Neural cell (in vitro differentiated cells): ENCODE data around the gene HS6ST2. TPM values are rescaled to one million over a fixed set of nuclear protein-coding genes. Genes with fewer than 3 reads are reported as not detected.

ENCODE experiments used
- H2AFZ ChIP-seq: fragments of 200-600, 300-800 bp; sonication (generic), shearing (Covaris generic); 2 replicates; pipeline ENCODE4 v1.6.0; 2014; ENCODE audit warnings: low read depth, mild to moderate bottlenecking, antibody characterized with exemption, low read length, moderate library complexity
- H3F3A ChIP-seq: fragments of 200-600 bp; shearing (Covaris generic); 2 replicates; pipeline ENCODE4 v1.6.1; 2016; ENCODE audit warnings: mild to moderate bottlenecking, moderate library complexity, mixed read lengths, antibody characterized with exemption, low read length; ENCODE audit not compliant: insufficient read depth, poor library complexity, severe bottlenecking
- H3K27ac ChIP-seq: fragments of 200-600, 300-800 bp; sonication (generic), shearing (Covaris generic); 2 replicates; pipeline ENCODE4 v1.5.1; 2014; ENCODE audit warnings: mild to moderate bottlenecking, low read length, moderate library complexity
- H3K27me3 ChIP-seq: fragments of 300-800, 200-600 bp; sonication (generic), shearing (Covaris generic); 2 replicates; pipeline ENCODE4 v1.6.0; 2014; ENCODE audit warnings: mild to moderate bottlenecking, low read depth, low read length, moderate library complexity; ENCODE audit not compliant: insufficient read depth
- H3K36me3 ChIP-seq: fragments of 300-800, 200-600 bp; sonication (generic), shearing (Covaris generic); 2 replicates; pipeline ENCODE4 v1.5.1; 2014; ENCODE audit warnings: mild to moderate bottlenecking, antibody characterized with exemption, low read length, moderate library complexity; ENCODE audit not compliant: insufficient read depth
- H3K4me2 ChIP-seq: fragments of 300-800, 200-600 bp; sonication (generic), shearing (Covaris generic); 2 replicates; pipeline ENCODE4 v1.6.0; 2014; ENCODE audit warnings: mild to moderate bottlenecking, low read length
- H3K4me3 ChIP-seq: fragments of 300-800, 200-600 bp; sonication (generic), shearing (Covaris generic); 2 replicates; pipeline ENCODE4 v1.5.1; 2014; ENCODE audit warnings: mild to moderate bottlenecking, low read length, moderate library complexity
- H3K79me2 ChIP-seq: fragments of 200-600 bp; shearing (Covaris generic); replicated peaks from 2 replicates; pipeline ENCODE4 v1.6.0; 2014; ENCODE audit warnings: mild to moderate bottlenecking, low read length, moderate library complexity; ENCODE audit not compliant: insufficient read depth
- H3K9ac ChIP-seq: fragments of 300-800, 200-600 bp; sonication (generic), shearing (Covaris generic); 2 replicates; pipeline ENCODE4 v1.6.1; 2016; ENCODE audit warnings: mild to moderate bottlenecking, low read length, mixed read lengths
- H3K9me2 ChIP-seq: fragments of 200-600 bp; shearing (Covaris generic); 2 replicates; pipeline ENCODE4 v1.6.1; 2016; ENCODE audit warnings: mild to moderate bottlenecking, low read length, mixed read lengths; ENCODE audit not compliant: insufficient read depth
- H3K9me3 ChIP-seq: fragments of 200-600, 300-800 bp; sonication (generic), shearing (Covaris generic); 2 replicates; pipeline ENCODE4 v1.6.1; 2016; ENCODE audit warnings: mild to moderate bottlenecking, mixed run types, low read length, moderate library complexity, mixed read lengths
- H4K20me1 ChIP-seq: fragments of 200-600 bp; shearing (Covaris generic); 2 replicates; pipeline ENCODE4 v1.6.1; 2016; ENCODE audit warnings: mild to moderate bottlenecking, mixed run types; ENCODE audit not compliant: insufficient read depth
- CTCF ChIP-seq: fragments of 450-650 bp; IDR thresholded peaks from 2 replicates; pipeline ENCODE4 v1.5.1; 2014; ENCODE audit warnings: antibody characterized with exemption, mild to moderate bottlenecking, moderate library complexity; ENCODE audit not compliant: poor library complexity, severe bottlenecking
- EP300 ChIP-seq: fragments of 450-650 bp; conservative IDR thresholded peaks from 2 replicates; pipeline ENCODE4 v1.6.1; 2014; ENCODE audit warnings: antibody characterized with exemption, mild to moderate bottlenecking, moderate library complexity; ENCODE audit not compliant: poor library complexity, severe bottlenecking
- EZH2 ChIP-seq: fragments of 200-600, 300-800 bp; shearing (Covaris generic), sonication (generic); IDR thresholded peaks from 2 replicates; pipeline ENCODE4 v1.6.1; 2014; ENCODE audit warnings: antibody characterized with exemption, low read length, borderline replicate concordance, mild to moderate bottlenecking; ENCODE audit not compliant: insufficient read depth, poor library complexity, severe bottlenecking
- MXI1 ChIP-seq: fragments of 450-650 bp; conservative IDR thresholded peaks from 2 replicates; pipeline ENCODE4 v1.6.1; 2014; ENCODE audit warnings: antibody characterized with exemption, mild to moderate bottlenecking; ENCODE audit not compliant: poor library complexity, severe bottlenecking
- POLR2AphosphoS5 ChIP-seq: IDR thresholded peaks from 2 replicates; pipeline ENCODE4 v1.6.1; 2012
- RAD21 ChIP-seq: fragments of 450-650 bp; conservative IDR thresholded peaks from 2 replicates; pipeline ENCODE4 v1.6.1; 2014; ENCODE audit warnings: antibody characterized with exemption, mild to moderate bottlenecking, moderate library complexity
- REST ChIP-seq: IDR thresholded peaks from 2 replicates; pipeline ENCODE4 v1.6.1; 2012; ENCODE audit warnings: borderline replicate concordance
- SMC3 ChIP-seq: fragments of 450-650 bp; conservative IDR thresholded peaks from 2 replicates; pipeline ENCODE4 v1.6.1; 2014; ENCODE audit warnings: antibody characterized with exemption, mild to moderate bottlenecking, moderate library complexity; ENCODE audit not compliant: poor library complexity
- TAF1 ChIP-seq: IDR thresholded peaks from 2 replicates; pipeline ENCODE4 v1.6.1; 2012; ENCODE audit warnings: low read depth
- polyA plus RNA-seq: library from polyadenylated mRNA; depleted of rRNA; stranded (reverse); fragments of >200 nt; gene quantifications from 2 replicates; pipeline ENCODE4 v1.2.3, GENCODE V29; 2014

HS6ST2 gene
- polyA plus RNA-seq, 1 donor from 2014 or later: 43.0 TPM

GRCh38 chrX:132843363-132843762, 115.1 kb downstream of the HS6ST2 start:
- Histone ChIP-seq H3K9me2 (no peaks in the 10 kb centered on the region), H2AFZ (no peak overlapping the region), H3K36me3 (no peaks in the 10 kb centered on the region), H3K27me3 (no peaks in the 10 kb centered on the region), H4K20me1 (no peaks in the 10 kb centered on the region), H3K4me2 (no peak overlapping the region), H3F3A (no peaks in the 10 kb centered on the region), H3K9me3 (no peaks in the 10 kb centered on the region), H3K9ac (no peak overlapping the region), H3K79me2 (no peaks in the 10 kb centered on the region), H3K4me3 (no peak overlapping the region), H3K27ac (no peak overlapping the region)
- TF ChIP-seq RAD21 (no peak), REST (no peak), EZH2 (no peak), CTCF (no peak), EP300 (no peak), SMC3 (no peak), POLR2AphosphoS5 (no peak), TAF1 (no peak), MXI1 (no peak)

GRCh38 chrX:132842460-132843238, 115.8 kb downstream of the HS6ST2 start:
- Histone ChIP-seq H3K4me3 (no peak overlapping the region), H3K27me3 (no peaks in the 10 kb centered on the region), H4K20me1 (no peaks in the 10 kb centered on the region), H2AFZ (no peak overlapping the region), H3K27ac (no peak overlapping the region), H3K9ac (no peak overlapping the region), H3K9me2 (no peaks in the 10 kb centered on the region), H3K9me3 (no peaks in the 10 kb centered on the region), H3K79me2 (no peaks in the 10 kb centered on the region), H3K36me3 (no peaks in the 10 kb centered on the region), H3F3A (no peaks in the 10 kb centered on the region), H3K4me2 (no peak overlapping the region)
- TF ChIP-seq EZH2 (no peak), POLR2AphosphoS5 (no peak), CTCF (no peak), SMC3 (no peak), TAF1 (no peak), REST (no peak), MXI1 (no peak), EP300 (no peak), RAD21 (no peak)
